ENCODE data around the gene C17orf107.
"Not testable (repeated sequence)": the region's sequence is repeated elsewhere in the genome, so short reads cannot be mapped to it uniquely, and the experiment has no call there.

The C17orf107 gene

DNA sequence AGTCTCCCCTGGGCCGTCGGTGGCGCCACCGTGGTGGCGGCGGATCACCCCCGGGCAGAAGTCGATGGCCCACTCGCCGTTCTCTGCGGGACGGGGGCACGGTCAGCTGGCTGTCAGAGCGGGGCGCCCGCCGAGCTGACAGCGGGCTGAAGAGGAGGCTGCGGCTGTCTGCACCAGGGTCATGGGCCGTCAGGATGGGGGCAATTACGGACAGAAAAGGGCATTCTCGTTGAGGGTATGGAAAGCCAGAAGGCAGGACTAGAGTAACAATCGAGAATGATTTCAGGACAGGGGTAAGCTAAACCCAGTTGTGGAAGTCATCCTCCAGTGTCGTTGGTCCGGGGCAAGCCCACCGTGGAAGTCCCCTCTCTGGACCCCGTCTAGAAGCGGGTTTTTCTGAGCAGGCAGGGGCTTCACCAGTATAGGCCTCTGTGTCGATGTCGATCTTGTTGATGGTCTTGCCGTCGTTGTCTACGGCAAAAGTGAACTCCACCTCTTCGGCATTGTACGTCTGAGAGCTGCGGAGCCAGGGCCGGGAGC lies 1.8 kb downstream of the C17orf107 start:
- DNase-seq (ENCODE audit: low spot score), result no peak

- DNase-seq (ENCODE audit: low spot score), result no peak
Measured at GRCh38 chr17:4901648-4902344, 2.5 kb downstream of the C17orf107 start.

DNA sequence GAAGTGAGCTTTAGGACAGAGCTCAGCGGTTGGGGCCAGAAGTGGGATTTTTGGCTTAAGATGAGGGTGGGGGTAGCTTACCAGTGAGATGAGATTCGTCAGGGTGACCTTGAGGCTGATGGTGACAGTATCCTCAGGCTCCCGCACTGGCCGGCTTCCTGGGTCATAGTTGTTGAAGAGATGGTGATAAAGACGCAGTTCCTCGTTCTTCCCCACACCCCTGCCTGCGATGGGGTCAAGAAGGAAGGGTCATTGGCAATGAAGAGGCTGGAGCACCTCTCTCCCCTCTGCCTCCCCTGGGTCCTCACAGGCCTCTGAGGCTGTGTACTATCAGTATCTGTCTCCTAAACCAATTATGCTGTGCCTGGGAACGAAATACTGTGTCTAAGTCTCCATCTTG lies 3.2 kb downstream of the C17orf107 start:
- no peak for DNase-seq (ENCODE audit: low spot score)

DNA sequence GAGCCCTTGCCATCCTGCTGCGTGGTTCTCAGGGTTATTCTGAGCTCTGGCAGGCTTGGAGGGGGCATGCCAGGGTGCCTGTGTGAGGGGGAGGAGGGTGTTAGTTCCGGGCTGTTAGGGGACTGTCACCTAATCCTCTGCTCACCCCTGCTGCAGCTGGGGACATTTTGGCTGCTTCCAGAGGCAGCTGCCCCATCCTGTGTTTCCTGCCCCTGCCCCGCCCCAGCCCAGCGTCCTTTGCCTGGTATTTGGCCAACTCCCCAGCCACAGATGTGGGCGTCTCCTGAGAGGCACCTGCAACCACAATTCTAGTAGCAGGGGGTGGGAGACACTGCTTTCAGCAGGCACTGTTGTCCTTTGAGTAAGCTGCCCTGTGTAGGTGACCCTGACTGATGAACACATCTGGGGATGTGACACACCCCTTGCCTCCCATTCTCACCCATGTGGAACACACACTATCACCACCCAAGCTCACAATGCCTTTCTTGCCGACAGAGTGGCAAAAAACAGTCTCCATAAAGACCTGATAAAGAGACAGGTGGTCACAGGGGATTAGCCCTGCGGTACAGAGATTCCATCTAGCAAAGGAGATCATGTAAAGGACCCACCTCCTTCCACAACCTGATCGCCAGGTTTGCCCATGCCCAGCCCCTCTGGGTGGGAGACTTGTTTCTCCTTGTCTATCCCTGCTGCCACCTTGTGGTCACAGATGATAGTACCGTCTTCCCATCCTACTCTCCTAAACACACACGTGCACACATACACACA lies 3.9 kb downstream of the C17orf107 start, which contains the start of gene CHRNE:
Gene CHRNE, minus strand, starts transcription at position 48 of the 768 bp plus-strand sequence. Its CDS starts 35 bp downstream, at position 13.
- peak; percentile 71 for DNase-seq (ENCODE audit: low spot score)

DNA sequence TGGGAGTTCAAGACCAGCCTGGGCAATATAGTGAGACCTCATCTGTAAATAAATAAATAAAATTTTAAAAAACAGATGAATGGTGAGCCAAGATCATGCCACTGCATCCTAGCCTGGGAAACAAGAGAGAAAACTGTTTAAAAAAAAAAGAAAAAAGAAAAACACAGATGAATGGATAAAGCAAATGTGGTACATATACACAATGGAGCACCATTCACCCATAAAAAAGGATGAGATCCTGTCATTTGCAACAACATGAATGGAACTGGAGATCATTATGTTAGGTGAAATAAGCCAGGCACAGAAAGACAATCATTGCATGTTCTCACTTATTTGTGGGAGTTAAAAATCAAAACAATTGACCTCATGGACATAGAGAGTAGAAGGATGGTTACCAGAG lies 7.3 kb downstream of the C17orf107 start:
- not testable (repeated sequence) for DNase-seq (ENCODE audit: low spot score)

DNA sequence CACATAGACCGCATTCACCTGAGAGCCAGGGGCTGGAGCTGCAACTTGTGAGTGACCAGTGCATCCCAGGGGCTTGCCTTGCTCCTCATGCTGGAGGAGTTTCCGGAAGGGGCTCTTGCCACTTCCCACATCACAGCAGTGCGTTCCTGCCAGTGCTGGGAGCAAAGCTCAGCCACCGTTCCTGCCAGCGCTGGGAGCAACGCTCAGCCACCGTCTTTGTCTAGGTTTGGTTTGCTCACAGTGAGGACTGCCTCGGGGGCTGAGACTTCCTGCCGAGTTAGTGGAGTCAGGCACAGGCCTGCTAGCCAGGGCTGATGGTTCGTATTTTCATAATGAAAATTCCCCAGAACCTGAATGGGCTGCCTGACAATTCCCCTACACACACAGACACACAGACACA lies 9.0 kb downstream of the C17orf107 start:
- DNase-seq (ENCODE audit: low spot score), result no peak

DNA sequence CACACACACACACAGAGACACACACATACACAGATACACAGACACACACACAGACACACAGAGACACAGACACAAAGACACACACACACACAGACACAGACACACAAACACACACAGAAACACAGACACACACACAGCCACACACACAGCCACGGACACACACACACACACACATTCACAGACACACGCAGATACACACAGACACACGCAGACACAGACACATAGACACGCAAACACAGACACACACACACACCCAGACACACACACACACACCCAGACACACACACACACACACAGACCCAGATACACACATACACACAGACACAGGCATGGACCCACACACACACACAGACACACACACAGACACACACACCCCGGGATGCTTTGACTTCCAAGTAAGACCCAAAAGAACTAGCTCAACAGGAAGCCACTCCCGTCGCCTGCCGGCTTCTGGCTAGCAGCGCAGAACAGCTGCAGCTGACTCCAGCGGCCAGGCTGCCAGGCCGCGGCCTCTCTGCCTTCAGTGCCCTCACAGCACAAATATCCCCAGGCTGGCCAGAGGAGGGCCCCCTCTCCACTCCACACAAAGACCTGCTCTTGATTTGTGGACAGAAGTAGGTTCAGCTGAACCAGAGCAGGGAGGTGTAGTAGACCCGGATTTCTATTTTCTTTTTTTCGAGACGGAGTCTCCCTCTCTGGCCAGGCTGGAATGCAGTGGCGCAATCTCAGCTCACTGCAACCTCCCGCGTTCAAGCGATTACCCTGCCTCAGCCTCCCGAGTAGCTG lies 9.6 kb downstream of the C17orf107 start:
- peak; percentile 95 for DNase-seq (ENCODE audit: low spot score)

GRCh38 chr17:4913994-4914393 lies 14.7 kb downstream of the C17orf107 start:
- DNase-seq (ENCODE audit: low spot score), result no peak

GRCh38 chr17:4914551-4914950 lies 15.2 kb downstream of the C17orf107 start:
- not testable (repeated sequence) for DNase-seq (ENCODE audit: low spot score)

DNA sequence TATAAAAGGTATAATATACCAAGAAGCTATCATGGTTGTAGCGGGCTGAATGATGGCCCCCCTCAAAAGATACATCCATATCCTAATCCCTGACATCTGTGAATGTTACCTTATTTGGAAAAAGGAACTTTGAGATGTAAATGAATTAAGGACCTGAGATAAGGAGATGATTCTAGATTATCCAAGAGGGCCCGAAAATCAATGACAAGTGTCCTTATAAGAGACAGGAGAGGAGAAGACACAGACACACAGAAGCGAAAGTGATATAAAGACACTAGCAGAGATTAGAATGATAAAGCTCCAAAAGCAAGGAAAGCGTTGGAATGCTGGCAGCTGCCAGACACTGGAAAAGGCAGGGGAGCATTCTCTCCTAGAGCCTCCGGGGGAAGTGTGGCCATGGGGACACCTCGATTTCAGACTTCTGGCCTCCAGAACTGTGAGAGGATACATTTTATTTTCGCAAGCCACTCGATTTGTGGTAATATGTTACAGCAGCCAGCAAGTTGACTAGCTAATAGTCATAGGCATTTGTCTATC lies 20.2 kb downstream of the C17orf107 start:
- no peak for DNase-seq (ENCODE audit: low spot score)

DNA sequence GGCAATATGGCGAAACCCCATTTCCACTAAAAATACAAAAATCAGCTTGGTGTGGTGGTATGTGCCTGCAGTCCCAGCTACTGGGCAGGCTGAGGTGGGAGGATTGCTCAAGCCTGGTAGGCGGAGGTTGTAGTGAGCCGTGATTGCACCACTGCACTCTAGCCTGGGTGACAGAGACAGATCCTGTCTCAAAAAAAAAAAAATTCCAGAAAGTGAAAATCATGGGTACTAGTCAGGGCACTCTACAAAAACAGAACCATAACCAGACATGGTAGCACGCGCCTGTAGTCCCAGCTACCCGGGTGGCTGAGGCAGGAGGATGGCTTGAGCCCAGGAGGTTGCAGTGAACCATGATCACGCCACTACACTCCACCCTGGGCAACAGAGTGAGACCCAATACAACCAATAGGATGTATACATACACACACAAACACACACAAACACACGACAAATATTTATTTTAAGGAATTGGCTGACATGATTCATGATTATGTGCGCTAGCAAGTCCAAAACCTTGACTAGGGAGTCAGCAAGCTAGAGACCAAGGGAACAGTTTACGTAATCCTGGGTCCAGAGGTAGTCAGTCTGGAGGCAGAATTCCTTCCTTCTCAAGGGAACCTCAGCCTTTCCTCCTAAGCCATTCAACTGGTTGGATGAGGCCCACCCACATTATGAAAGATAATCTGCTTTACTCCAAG lies 21.2 kb downstream of the C17orf107 start:
- DNase-seq (ENCODE audit: low spot score), result no peak

DNA sequence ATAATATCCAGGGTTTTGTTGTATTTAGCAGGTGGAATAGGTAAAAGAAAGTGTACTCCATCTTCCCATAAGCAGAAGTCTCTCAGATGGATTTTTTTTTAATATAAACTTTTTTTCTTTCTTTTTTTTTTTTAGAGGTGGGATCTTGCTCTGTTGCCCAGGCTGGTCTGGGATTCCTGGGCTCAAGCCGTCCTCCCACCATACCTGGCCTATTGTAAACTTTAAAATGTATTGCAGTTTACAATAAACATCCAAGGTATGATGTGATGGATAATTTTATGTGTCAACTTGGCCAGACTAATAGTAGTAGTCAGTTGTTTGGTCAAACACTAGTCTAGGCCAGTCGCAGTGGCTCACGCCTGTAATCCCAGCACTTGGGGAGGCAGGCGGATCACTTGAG lies 22.0 kb downstream of the C17orf107 start:
- no peak for DNase-seq (ENCODE audit: low spot score)

GRCh38 chr17:4926577-4927335 lies 27.4 kb downstream of the C17orf107 start:
- DNase-seq (ENCODE audit: low spot score), result not testable (repeated sequence)

GRCh38 chr17:4928881-4929280 lies 29.5 kb downstream of the C17orf107 start:
- DNase-seq (ENCODE audit: low spot score), result no peak

DNA sequence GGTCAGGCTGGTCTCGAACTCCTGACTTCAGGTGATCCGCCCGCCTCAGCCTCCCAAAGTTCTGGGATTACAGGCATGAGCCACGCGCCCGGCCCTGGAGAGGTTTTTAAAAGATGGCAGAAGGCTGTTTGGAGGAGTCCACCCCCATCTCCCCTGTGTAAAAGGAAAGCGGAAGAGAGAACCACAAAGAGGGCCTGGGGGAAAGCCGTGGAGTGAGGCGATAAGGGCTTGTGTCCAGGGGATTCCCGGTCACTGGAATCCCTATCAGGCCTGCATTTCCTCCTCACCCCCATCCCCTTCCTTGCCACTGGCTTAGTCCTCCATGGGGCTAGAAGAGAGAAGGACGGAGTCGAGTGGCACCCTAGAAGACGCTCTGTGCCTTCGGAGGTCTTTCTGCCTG lies 32.6 kb downstream of the C17orf107 start, which contains the start of gene GP1BA:
Gene GP1BA, plus strand, starts transcription at position 315 of the 400 bp plus-strand sequence. CDS start 328 bp downstream, outside the sequence.
- DNase-seq (ENCODE audit: low spot score), result no peak

GRCh38 chr17:4932756-4933155 lies 33.4 kb downstream of the C17orf107 start:
- no peak for DNase-seq (ENCODE audit: low spot score)

GRCh38 chr17:4933646-4934045 lies 34.3 kb downstream of the C17orf107 start:
- no peak for DNase-seq (ENCODE audit: low spot score)

- DNase-seq (ENCODE audit: low spot score), result peak; percentile 60
Measured at GRCh38 chr17:4934173-4934979, 35.0 kb downstream of the C17orf107 start.

DNA sequence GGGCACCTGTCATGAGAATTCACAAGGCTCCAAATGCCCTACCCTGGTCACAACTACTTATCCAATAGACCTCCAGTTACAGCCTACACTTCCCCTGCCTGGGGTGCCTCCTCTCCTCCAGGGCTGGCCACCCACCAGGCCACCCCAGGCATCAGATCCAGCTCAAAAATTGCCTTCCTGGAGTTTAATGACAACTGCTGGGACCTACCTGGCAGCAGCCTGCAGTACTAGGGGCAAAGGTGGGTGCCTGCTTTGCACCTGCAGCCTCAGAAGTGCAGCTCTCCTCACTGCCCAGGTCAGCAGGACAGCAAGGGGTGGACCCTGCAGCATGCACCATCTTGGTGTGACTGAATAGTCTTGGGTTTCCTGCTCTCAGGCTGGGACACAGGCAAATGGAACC lies 36.3 kb downstream of the C17orf107 start:
- DNase-seq (ENCODE audit: low spot score), result no peak

- DNase-seq (ENCODE audit: low spot score), result no peak
Measured at GRCh38 chr17:4936436-4936835, 37.1 kb downstream of the C17orf107 start.

Measured in GM03348 (cell line).